GM08714 (cell line): ENCODE results near the gene GLI2.

ENCODE experiments used
- H3K4me3 ChIP-seq: fragments of 200-500 bp; sonication (Bioruptor generic); 2 replicates; pipeline ENCODE4 v1.5.1; 2014; ENCODE audit warnings: mild to moderate bottlenecking, low read length, inconsistent platforms
- ZNF274 ChIP-seq: IDR thresholded peaks from 2 replicates; pipeline ENCODE4 v1.6.1; 2012; ENCODE audit warnings: mild to moderate bottlenecking, low read depth, low read length

GLI2 gene

GRCh38 chr2:120722568-120723421, 12.9 kb upstream of the GLI2 start:
- no peak for TF ChIP-seq ZNF274
- H3K4me3 ChIP-seq = no peak overlapping the region

DNA sequence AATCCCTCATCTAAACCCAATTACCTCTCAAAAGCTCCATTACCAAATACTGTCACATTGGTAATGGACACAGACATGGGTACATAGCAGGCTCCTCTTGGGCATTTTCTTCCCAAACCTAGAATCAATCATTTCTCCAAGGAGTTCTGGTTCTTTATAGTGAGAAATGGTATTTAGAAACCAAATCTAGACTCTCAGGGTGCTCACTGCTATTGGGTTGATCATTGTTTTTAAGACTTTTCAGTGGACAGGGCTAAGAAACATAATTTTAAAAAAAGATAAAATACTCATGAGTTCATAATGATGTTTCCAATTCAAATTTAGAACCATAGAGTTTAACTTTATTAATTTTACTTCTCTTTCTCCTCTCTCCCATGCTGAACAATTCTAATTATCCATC, 9.4 kb upstream of the GLI2 start:
- no peak overlapping the region for H3K4me3 ChIP-seq
- no peak for TF ChIP-seq ZNF274

GRCh38 chr2:120729406-120730399, 6.0 kb upstream of the GLI2 start:
- no peak for TF ChIP-seq ZNF274
- no peak overlapping the region for H3K4me3 ChIP-seq

- no peak for TF ChIP-seq ZNF274
- H3K4me3 ChIP-seq = no peak overlapping the region
Observed at GRCh38 chr2:120731175-120731574, 4.5 kb upstream of the GLI2 start.

GRCh38 chr2:120732506-120733237, 3.0 kb upstream of the GLI2 start:
- TF ChIP-seq ZNF274 = no peak
- H3K4me3 ChIP-seq = no peak overlapping the region

DNA sequence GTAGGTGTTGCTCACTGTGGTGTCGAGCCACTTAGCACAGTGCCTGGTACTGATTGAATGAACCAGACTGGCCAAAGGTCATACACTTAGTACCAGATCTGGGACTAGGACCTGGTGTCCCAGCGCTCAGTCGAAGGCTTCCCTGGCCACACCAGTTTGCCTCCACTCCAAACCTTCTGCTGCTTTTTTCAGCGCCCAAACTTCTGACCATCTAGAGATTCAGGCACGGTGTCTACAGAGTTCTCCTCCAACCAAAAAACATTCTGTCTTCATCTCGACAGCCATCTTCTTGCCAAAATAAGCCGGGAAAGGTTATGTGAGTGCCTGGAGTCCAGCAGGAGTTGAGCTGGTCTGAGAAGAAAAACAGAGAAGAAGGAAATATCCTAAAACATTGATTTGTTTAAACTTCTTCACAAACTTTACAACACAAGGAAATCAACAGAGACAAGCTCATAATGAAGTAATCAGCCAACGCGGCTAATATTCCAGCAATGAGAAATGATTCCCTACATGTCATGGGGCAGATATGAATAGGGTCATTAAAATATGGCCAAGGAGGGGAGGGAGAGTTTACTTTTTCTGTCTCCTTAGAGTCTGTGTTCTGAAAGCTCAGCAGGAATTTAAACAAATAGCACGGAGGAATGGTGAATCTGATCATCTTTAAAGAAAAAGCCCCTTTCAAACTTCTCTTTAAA, 2.3 kb upstream of the GLI2 start:
- no peak overlapping the region for H3K4me3 ChIP-seq
- no peak for TF ChIP-seq ZNF274

- no peak for TF ChIP-seq ZNF274
- H3K4me3 ChIP-seq = no peak overlapping the region
Observed at GRCh38 chr2:120734930-120735651, 577 bp upstream of the GLI2 start.

- no peak for TF ChIP-seq ZNF274
- H3K4me3 ChIP-seq = peak overlapping the region; percentile 16; the same call in 1 of the 2 replicates
Observed at GRCh38 chr2:120736202-120736623, 545 bp downstream of the GLI2 start.

GRCh38 chr2:120736624-120737339, 1.1 kb downstream of the GLI2 start:
- TF ChIP-seq ZNF274 = no peak
- H3K4me3 ChIP-seq = no peak overlapping the region; the same call in 1 of the 2 replicates

GRCh38 chr2:120737340-120738101, 1.9 kb downstream of the GLI2 start:
- no peak for TF ChIP-seq ZNF274
- H3K4me3 ChIP-seq = no peak overlapping the region; the same call in 1 of the 2 replicates

DNA sequence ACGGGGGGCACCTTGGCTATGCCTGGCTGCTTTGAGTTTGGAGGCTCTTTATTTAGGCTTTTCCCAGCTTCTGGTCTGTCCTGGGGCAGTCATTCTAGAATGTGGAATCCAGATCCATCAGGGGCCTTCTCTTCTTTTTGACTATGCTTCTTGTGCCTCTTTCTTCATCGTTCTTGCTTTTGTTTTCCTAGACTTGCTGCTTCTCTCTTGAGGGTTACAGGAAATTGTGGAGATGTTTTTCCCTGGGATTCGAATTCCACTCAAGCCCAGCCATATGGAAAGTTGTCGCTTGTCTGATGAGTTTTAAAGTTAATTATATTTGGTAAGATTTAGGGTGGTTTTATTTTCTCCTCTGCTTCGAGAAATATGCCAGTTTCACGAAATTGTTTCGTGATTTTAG, 2.4 kb downstream of the GLI2 start:
- TF ChIP-seq ZNF274 = no peak
- no peak overlapping the region for H3K4me3 ChIP-seq
